Colonic mucosa (tissue), 4 donors: Measurements from ENCODE around the gene ACKR1. TPM values are rescaled to one million over a fixed set of nuclear protein-coding genes. Genes with fewer than 3 reads are reported as not detected.

Source experiments
- DNase-seq: peaks from one replicate; pipeline ENCODE4 v3.0.0-alpha.2; 2020
- H3K27ac ChIP-seq: fragments of 200-600 bp; one replicate; pipeline ENCODE4 v1.8.0; 2021
- H3K27me3 ChIP-seq: fragments of 200-600 bp; one replicate; pipeline ENCODE4 v1.8.0; 2021
- H3K36me3 ChIP-seq: fragments of 200-600 bp; one replicate; pipeline ENCODE4 v1.8.0; 2021
- H3K4me1 ChIP-seq: fragments of 200-600 bp; one replicate; pipeline ENCODE4 v1.8.0; 2021; ENCODE audit warnings: mild to moderate bottlenecking
- H3K4me3 ChIP-seq: fragments of 200-600 bp; one replicate; pipeline ENCODE4 v1.8.0; 2021
- H3K9ac ChIP-seq, 2 donors: one replicate each; pipeline ENCODE4 v1.7.0; 2013; ENCODE audit warnings: control low read depth in 2 of 2, low read depth in 2 of 2, low read length in 2 of 2
- H3K9me3 ChIP-seq: fragments of 200-600 bp; one replicate; pipeline ENCODE4 v1.8.0; 2021
- intact Hi-C: fragments of 100-400 bp; cut with DNase I; formaldehyde crosslinking; loops from one replicate; pipeline ENCODE4 v1.14.1; 2022
- total RNA-seq, 2 donors: library from RNA; stranded (reverse); fragmentation: NEBNext Ultra II Directional in 1 of 2; extraction: Animal tissue kit (Norgen Biotek cat#: 25700) in 1 of 2; gene quantifications; one replicate each; pipeline ENCODE4 v1.2.1, GENCODE V29; 2021
- TF ChIP-seq, protein P1 (sequence below): fragments of 200-600 bp; IDR thresholded peaks from one replicate; pipeline ENCODE4 v1.8.0; 2022; ENCODE audit warnings: antibody characterized with exemption, mild to moderate bottlenecking
- donor health status: healthy.
- donor health status: DM: no; HTN: no; CAD: no.
- donor health status: DM: no; HTN: no; CAD: no.

The ACKR1 gene
- total RNA-seq, 2 donors from 2014 or later = 11.6 to 23.9 TPM

DNA sequence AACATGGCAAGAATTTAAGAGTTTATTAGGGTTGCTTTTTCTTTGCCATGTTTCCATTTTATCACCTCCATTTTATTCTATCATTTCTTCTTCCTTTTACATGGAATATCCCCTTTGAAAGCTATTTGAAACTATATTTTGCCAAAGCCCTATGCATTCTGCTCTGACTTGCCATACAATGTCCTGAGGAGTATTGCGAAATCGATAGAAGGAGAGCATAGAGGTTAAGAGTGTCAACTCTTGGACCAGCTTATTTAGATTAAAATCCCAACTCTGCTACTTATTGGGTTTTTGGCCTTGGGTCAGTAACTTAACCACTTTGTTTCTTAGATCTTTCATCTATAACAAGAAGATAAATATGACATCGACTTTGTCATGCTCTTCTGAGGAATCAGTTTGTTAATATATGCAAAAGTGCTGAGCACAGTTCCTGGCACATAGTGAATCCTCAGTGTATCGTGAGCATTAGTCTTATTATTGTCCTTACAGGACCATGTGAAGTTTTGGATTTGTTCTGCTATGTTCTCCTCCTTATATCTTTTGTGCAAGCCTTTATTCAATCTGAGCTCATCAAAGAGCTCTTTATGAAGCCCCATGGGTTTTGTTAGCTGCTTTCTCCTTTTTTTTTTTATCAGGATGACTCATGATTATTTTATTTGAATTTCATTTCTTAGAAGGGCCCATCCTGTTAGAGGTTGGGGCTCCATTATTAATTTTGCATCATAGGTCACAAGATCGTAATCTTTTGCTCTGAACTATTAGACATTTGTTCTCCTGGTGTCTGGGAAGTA lies 17.6 kb downstream of the ACKR1 start:
- Histone ChIP-seq H3K9me3 (no peaks in the 10 kb centered on the region), H3K27me3 (no peaks in the 10 kb centered on the region), H3K4me3 (no peak overlapping the region), H3K36me3 (no peaks in the 10 kb centered on the region), H3K27ac (no peak overlapping the region), H3K9ac (no peak overlapping the region), H3K4me1 (no peaks in the 10 kb centered on the region)
- DNase-seq = no peak
- TF ChIP-seq, protein P1, sequence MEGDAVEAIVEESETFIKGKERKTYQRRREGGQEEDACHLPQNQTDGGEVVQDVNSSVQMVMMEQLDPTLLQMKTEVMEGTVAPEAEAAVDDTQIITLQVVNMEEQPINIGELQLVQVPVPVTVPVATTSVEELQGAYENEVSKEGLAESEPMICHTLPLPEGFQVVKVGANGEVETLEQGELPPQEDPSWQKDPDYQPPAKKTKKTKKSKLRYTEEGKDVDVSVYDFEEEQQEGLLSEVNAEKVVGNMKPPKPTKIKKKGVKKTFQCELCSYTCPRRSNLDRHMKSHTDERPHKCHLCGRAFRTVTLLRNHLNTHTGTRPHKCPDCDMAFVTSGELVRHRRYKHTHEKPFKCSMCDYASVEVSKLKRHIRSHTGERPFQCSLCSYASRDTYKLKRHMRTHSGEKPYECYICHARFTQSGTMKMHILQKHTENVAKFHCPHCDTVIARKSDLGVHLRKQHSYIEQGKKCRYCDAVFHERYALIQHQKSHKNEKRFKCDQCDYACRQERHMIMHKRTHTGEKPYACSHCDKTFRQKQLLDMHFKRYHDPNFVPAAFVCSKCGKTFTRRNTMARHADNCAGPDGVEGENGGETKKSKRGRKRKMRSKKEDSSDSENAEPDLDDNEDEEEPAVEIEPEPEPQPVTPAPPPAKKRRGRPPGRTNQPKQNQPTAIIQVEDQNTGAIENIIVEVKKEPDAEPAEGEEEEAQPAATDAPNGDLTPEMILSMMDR = no peak
- intact Hi-C loops = no loop called here

DNA sequence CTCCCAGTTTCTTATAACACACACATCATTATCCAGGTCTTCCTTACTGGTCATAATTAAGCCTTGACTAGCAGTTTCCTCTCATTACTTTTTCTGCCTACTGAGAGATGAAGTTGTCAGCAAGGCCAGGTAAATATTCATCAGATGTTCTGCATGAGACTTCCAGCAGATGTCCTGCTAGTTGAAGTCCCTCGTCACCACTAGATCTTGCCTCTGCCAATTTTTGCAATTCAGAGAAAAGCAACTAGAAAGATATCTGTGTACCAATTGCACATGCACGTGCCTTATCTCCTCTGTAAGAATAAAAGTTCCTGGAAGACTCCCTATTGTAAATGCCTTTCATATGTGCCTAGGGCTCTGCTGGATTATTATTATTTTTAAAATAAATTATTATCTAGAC lies 18.3 kb downstream of the ACKR1 start:
- H3K36me3 ChIP-seq = no peaks in the 10 kb centered on the region
- no peaks in the 10 kb centered on the region for H3K4me1 ChIP-seq
- H3K9me3 ChIP-seq = no peaks in the 10 kb centered on the region
- no peak for DNase-seq
- intact Hi-C loops = no loop called here
- H3K4me3 ChIP-seq = no peak overlapping the region
- H3K9ac ChIP-seq = no peak overlapping the region
- TF ChIP-seq, protein P1 = no peak
- no peaks in the 10 kb centered on the region for H3K27me3 ChIP-seq
- H3K27ac ChIP-seq = no peak overlapping the region

DNA sequence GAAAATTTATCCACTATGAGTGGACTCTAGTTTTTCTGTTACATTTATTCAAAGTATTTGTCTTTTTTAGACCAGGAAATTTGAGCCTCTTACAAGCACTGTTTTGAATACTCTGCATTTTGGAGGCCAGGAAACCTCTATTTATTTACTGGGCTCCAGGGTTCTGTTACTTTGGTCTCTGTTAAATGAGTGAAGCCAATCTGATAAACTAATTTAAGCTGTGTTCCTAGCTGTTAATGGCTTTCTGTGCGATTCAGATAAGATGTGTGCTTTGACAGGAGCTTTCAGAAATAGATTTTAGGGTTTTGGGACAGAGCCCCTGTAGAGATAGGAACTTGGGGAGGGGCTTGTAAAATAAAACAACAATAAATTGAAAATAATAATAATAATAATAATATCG lies 23.9 kb downstream of the ACKR1 start:
- no peaks in the 10 kb centered on the region for H3K27me3 ChIP-seq
- H3K4me1 ChIP-seq = no peaks in the 10 kb centered on the region
- DNase-seq = no peak
- TF ChIP-seq, protein P1 = no peak
- H3K9ac ChIP-seq = no peak overlapping the region
- no peak overlapping the region for H3K4me3 ChIP-seq
- no peaks in the 10 kb centered on the region for H3K36me3 ChIP-seq
- no peaks in the 10 kb centered on the region for H3K9me3 ChIP-seq
- no peak overlapping the region for H3K27ac ChIP-seq
- intact Hi-C loops = no loop called here

DNA sequence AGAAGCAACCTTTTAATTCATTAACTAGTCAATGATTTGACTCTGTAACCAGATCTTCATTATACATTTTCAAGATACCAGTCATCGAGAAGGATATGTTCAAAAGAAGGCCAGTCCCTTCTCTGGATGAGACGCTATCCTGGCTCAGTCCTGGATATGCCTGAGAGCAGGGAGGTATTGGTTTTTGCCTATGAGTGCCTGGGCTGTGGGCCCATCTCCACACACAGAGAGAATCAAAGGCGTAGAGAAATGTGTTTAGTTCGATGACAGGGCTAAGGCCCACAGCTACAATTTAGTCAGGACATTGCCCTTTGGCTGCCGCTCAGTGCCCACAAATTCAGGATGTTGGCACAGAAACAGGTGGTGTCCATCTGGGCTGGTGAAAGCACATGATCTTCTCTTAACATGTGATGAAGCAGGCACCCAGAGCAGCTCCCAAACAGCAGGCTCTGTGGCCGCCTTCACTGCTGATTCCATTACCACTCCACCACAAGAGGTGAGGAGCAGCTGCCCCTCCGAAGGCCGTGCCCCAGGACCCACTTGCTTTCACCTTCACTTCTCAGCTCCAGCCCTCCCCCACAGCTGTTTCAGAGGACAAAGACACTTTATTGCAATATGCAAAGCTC lies 24.7 kb downstream of the ACKR1 start:
- Histone ChIP-seq H3K36me3 (no peaks in the 10 kb centered on the region), H3K4me1 (no peaks in the 10 kb centered on the region), H3K9ac (no peak overlapping the region), H3K9me3 (no peaks in the 10 kb centered on the region), H3K27ac (no peak overlapping the region), H3K4me3 (no peak overlapping the region), H3K27me3 (no peaks in the 10 kb centered on the region)
- DNase-seq = no peak
- TF ChIP-seq, protein P1 = no peak
- intact Hi-C loops = no loop called here

DNA sequence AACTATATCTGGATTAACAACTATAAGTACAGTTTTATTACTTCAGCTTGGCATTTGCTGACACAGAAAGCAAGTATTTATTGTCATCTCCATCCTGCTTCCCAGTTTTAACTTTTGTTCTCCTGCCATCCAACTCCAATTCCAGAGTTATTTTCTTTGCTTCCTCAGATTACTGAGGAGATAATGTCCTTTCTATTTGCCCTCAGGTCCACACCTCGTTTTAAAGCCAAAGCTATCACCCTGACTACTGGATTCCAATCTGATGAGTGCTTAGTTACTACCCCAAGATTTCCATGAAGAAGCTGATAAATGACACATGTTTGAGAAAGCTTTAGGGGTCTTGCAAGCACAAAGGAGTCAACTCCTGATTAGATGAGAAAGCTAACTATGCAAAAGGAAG lies 25.2 kb downstream of the ACKR1 start:
- H3K27ac ChIP-seq = no peak overlapping the region
- intact Hi-C loops = no loop called here
- no peaks in the 10 kb centered on the region for H3K36me3 ChIP-seq
- H3K4me3 ChIP-seq = no peak overlapping the region
- H3K4me1 ChIP-seq = no peaks in the 10 kb centered on the region
- H3K27me3 ChIP-seq = no peaks in the 10 kb centered on the region
- TF ChIP-seq, protein P1 = no peak
- no peaks in the 10 kb centered on the region for H3K9me3 ChIP-seq
- no peak overlapping the region for H3K9ac ChIP-seq
- no peak for DNase-seq
